A549 (cell line): Measurements from ENCODE around the gene AFAP1L2. TPM values are rescaled to one million over a fixed set of nuclear protein-coding genes. Genes with fewer than 3 reads are reported as not detected.

Source experiments
- ATAC-seq, 2 experiments: fragments of 200-7000 bp in 1 of 2; fragments of >200 bp in 1 of 2; cut with Nextera tagmentation in 1 of 2; cut with Tn5 transposase in 1 of 2; 3 replicates each; pipeline versions ENCODE4 v1.8.0 to v1.9.1; 2018 to 2020; ENCODE audit warnings: mild to moderate bottlenecking in 1 of 2, moderate library complexity in 1 of 2
- CTCF ChIA-PET: fragments of 300-600 bp; sonication (Branson Sonifier 250); formaldehyde crosslinking; extraction: SDS; loops from one replicate; lab custom pipeline; 2021; ENCODE audit warnings: antibody characterized with exemption, inconsistent platforms; lab: Yijun Ruan, JAX
- POLR2A ChIA-PET: fragments of 350-600 bp; formaldehyde crosslinking; extraction: SDS; loops from one replicate; lab custom pipeline; 2021; ENCODE audit warnings: antibody characterized with exemption, inconsistent platforms; lab: Yijun Ruan, JAX
- DNase-seq, 2 experiments: peaks; one replicate each; pipeline versions ENCODE4 v3.0.0 to v3.0.0-alpha.2; 2011 to 2016; ENCODE audit warnings: low read depth in 1 of 2, low spot score in 1 of 2
- FAIRE-seq: peaks from 2 replicates; lab custom pipeline; 2011; peaks lifted over from hg19 to GRCh38; lab: Jason Lieb, UNC
- H3K27ac ChIP-seq, 2 experiments: fragments of >200 bp; sonication (Bioruptor Twin); formaldehyde crosslinking; 3 replicates each; pipeline ENCODE4 v1.5.1; 2016 to 2017
- H3K4me1 ChIP-seq: fragments of >200 bp; sonication (Bioruptor Twin); formaldehyde crosslinking; 3 replicates; pipeline ENCODE4 v1.6.1; 2016
- H3K4me2 ChIP-seq: fragments of >200 bp; sonication (Bioruptor Twin); formaldehyde crosslinking; 3 replicates; pipeline ENCODE4 v1.6.1; 2016
- H3K4me3 ChIP-seq: fragments of >200 bp; sonication (Bioruptor Twin); formaldehyde crosslinking; 3 replicates; pipeline ENCODE4 v1.5.1; 2016
- H3K9me3 ChIP-seq: fragments of >200 bp; sonication (Bioruptor Twin); formaldehyde crosslinking; 3 replicates; pipeline ENCODE4 v1.6.1; 2016
- BHLHE40 ChIP-seq: IDR thresholded peaks from 2 replicates; pipeline ENCODE4 v1.6.1; 2012; ENCODE audit warnings: low read depth, low read length, inconsistent platforms
- CBX2 ChIP-seq: fragments of 200-600 bp; sonication (generic); IDR thresholded peaks from 2 replicates; pipeline ENCODE4 v1.6.1; 2016; ENCODE audit warnings: low read depth, mild to moderate bottlenecking, borderline replicate concordance
- CBX8 ChIP-seq: fragments of 200-600 bp; sonication (generic); IDR thresholded peaks from 2 replicates; pipeline ENCODE4 v1.6.1; 2016
- CEBPB ChIP-seq, 2 experiments: fragments of >200 bp in 1 of 2; sonication (Bioruptor Twin) in 1 of 2; formaldehyde crosslinking in 1 of 2; IDR thresholded peaks; 2 replicates each; pipeline ENCODE4 v1.6.1; 2012 to 2016
- CHD2 ChIP-seq: fragments of 150-350 bp; IDR thresholded peaks from 2 replicates; pipeline ENCODE4 v1.6.1; 2014; ENCODE audit warnings: low read length; ENCODE audit not compliant: partially characterized antibody
- CHD4 ChIP-seq: fragments of 200-600 bp; sonication (generic); IDR thresholded peaks from 2 replicates; pipeline ENCODE4 v1.6.1; 2016; ENCODE audit warnings: antibody characterized with exemption, mild to moderate bottlenecking, borderline replicate concordance
- E2F6 ChIP-seq: IDR thresholded peaks from 2 replicates; pipeline ENCODE4 v1.6.1; 2012; ENCODE audit warnings: low read depth, borderline replicate concordance
- EHF ChIP-seq: fragments of 250-450 bp; sonication (Bioruptor Pico); IDR thresholded peaks from 2 replicates; pipeline ENCODE4 v1.5.0; 2020; ENCODE audit warnings: mild to moderate bottlenecking
- EHMT2 ChIP-seq: fragments of 200-600 bp; sonication (generic); IDR thresholded peaks from 2 replicates; pipeline ENCODE4 v1.6.1; 2016; ENCODE audit warnings: antibody characterized with exemption, low read depth, mild to moderate bottlenecking, moderate library complexity
- EP300 ChIP-seq, 2 experiments: fragments of >200 bp; sonication (Bioruptor Twin); formaldehyde crosslinking; IDR thresholded peaks; 2 replicates in 1 of 2; 3 replicates in 1 of 2; pipeline ENCODE4 v1.6.1; 2016 to 2017
- FOSL2 ChIP-seq, 2 experiments: fragments of 450-650 bp in 1 of 2; fragments of >200 bp in 1 of 2; sonication (Bioruptor Twin) in 1 of 2; formaldehyde crosslinking; IDR thresholded peaks; 2 replicates each; pipeline versions ENCODE4 v1.5.0 to v1.6.1; 2016 to 2020; ENCODE audit warnings: mild to moderate bottlenecking in 1 of 2, moderate library complexity in 1 of 2
- GATA3 ChIP-seq: IDR thresholded peaks from 2 replicates; pipeline ENCODE4 v1.6.1; 2012; ENCODE audit warnings: borderline replicate concordance
- HEYL ChIP-seq: fragments of 250-450 bp; sonication (Bioruptor Pico); IDR thresholded peaks from 2 replicates; pipeline ENCODE4 v1.8.0; 2021; ENCODE audit warnings: mild to moderate bottlenecking, moderate library complexity
- HOXB13 ChIP-seq: fragments of 250-450 bp; sonication (Bioruptor Pico); IDR thresholded peaks from 2 replicates; pipeline ENCODE4 v1.5.0; 2020; ENCODE audit warnings: low read depth, mild to moderate bottlenecking, moderate library complexity
- JUN ChIP-seq, 2 experiments: fragments of >200 bp; sonication (Bioruptor Twin); formaldehyde crosslinking; IDR thresholded peaks; 2 replicates in 1 of 2; 3 replicates in 1 of 2; pipeline ENCODE4 v1.6.1; 2016 to 2017
- JUNB ChIP-seq: fragments of >200 bp; sonication (Bioruptor Twin); formaldehyde crosslinking; IDR thresholded peaks from 2 replicates; pipeline ENCODE4 v1.6.1; 2016
- KDM1A ChIP-seq: fragments of 200-600 bp; sonication (generic); IDR thresholded peaks from 2 replicates; pipeline ENCODE4 v1.6.1; 2016; ENCODE audit warnings: low read depth, mild to moderate bottlenecking
- KDM5A ChIP-seq: fragments of 200-600 bp; sonication (generic); IDR thresholded peaks from 2 replicates; pipeline ENCODE4 v1.6.1; 2016; ENCODE audit warnings: antibody characterized with exemption, mild to moderate bottlenecking
- MAFK ChIP-seq: fragments of 450-650 bp; IDR thresholded peaks from 2 replicates; pipeline ENCODE4 v1.6.1; 2014; ENCODE audit not compliant: partially characterized antibody
- MAZ ChIP-seq: fragments of 150-350 bp; IDR thresholded peaks from 2 replicates; pipeline ENCODE4 v1.6.1; 2014; ENCODE audit warnings: antibody characterized with exemption, low read depth, low read length, borderline replicate concordance
- NFE2L2 ChIP-seq: fragments of 150-350 bp; conservative IDR thresholded peaks from 2 replicates; pipeline ENCODE4 v1.6.1; 2014; ENCODE audit warnings: low read length
- NR3C1 ChIP-seq: fragments of >200 bp; sonication (Bioruptor Twin); formaldehyde crosslinking; IDR thresholded peaks from 3 replicates; pipeline ENCODE4 v1.6.1; 2017
- RCOR1 ChIP-seq: fragments of 150-350 bp; IDR thresholded peaks from 2 replicates; pipeline ENCODE4 v1.6.1; 2014; ENCODE audit warnings: antibody characterized with exemption, low read length, low read depth
- SMC3 ChIP-seq: fragments of >200 bp; sonication (Bioruptor Twin); formaldehyde crosslinking; IDR thresholded peaks from 3 replicates; pipeline ENCODE4 v1.6.1; 2018; ENCODE audit warnings: inconsistent platforms
- SREBF2 ChIP-seq: fragments of 450-650 bp; IDR thresholded peaks from 2 replicates; pipeline ENCODE4 v1.6.1; 2014; ENCODE audit warnings: mild to moderate bottlenecking, moderate library complexity
- TFCP2L1 ChIP-seq: fragments of 250-450 bp; sonication (Bioruptor Pico); IDR thresholded peaks from 2 replicates; pipeline ENCODE4 v1.5.0; 2021; ENCODE audit warnings: mild to moderate bottlenecking
- USF2 ChIP-seq: fragments of 450-650 bp; IDR thresholded peaks from 2 replicates; pipeline ENCODE4 v1.6.1; 2014; ENCODE audit warnings: antibody characterized with exemption
- ZC3H11A ChIP-seq: fragments of 450-650 bp; IDR thresholded peaks from 2 replicates; pipeline ENCODE4 v1.6.1; 2014; ENCODE audit warnings: antibody characterized with exemption, mild to moderate bottlenecking
- ZFP36 ChIP-seq: fragments of 450-650 bp; IDR thresholded peaks from 2 replicates; pipeline ENCODE4 v1.6.1; 2014; ENCODE audit warnings: borderline replicate concordance; ENCODE audit not compliant: partially characterized antibody
- WGBS: methylation state at CpG from one replicate; pipeline ENCODE4 v1.1.6; 2017; ENCODE audit errors: missing lambda C conversion rate; 5-methylcytosine and 5-hydroxymethylcytosine counted together
- polyA plus RNA-seq, 4 experiments: library from polyadenylated mRNA; depleted of rRNA in 3 of 4; stranded (reverse); fragments of >200 nt; fragmentation: RNase III in 1 of 4; extraction: RNeasy Plus Mini Kit Qiagen cat#74134 plus additional on column Dnase treatment in 1 of 4; gene quantifications; 2 replicates in 3 of 4; 3 replicates in 1 of 4; pipeline ENCODE4 v1.2.3, GENCODE V29; 2011 to 2017
- TF ChIP-seq, protein P1 (sequence below): fragments of 250-450 bp; sonication (Bioruptor Pico); IDR thresholded peaks from 2 replicates; pipeline ENCODE4 v1.5.0; 2020; ENCODE audit warnings: low read depth, mild to moderate bottlenecking, moderate library complexity
- TF ChIP-seq, protein P2 (sequence below): fragments of >200 bp; sonication (Bioruptor Twin); formaldehyde crosslinking; IDR thresholded peaks from 3 replicates; pipeline ENCODE4 v1.6.1; 2016

Gene AFAP1L2
- polyA plus RNA-seq, 2 of the 4 experiments (the other 2 are of a cell fraction) = 19.6 to 27.3 TPM

DNA sequence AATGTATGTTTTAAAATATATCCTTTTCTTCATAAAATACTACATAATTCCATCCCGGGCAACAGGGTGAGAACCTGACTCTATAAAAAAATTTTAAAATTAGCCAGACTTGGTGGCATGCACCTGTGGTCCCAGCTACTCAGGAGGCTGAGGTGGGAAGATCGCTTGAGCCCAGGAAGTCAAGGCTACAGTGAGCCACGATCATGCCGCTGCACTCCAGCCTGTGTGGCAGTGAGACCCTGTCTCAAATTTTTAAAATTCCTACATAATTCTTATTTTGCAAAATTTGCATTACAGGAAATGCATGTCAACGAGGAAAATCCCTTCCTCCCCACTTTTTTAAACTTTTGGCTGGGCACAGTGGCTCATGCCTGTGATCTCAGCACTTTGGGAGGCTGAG lies 31.3 kb downstream of the AFAP1L2 start:
- no peak for TF ChIP-seq NR3C1
- no peak for TF ChIP-seq CEBPB (IDR thresholded peaks at IDR 0.05)
- no peak for TF ChIP-seq EHF (CRISPR knock-in tag)
- no peak for TF ChIP-seq CHD4
- TF ChIP-seq SMC3 = no peak
- no peak for TF ChIP-seq RCOR1
- TF ChIP-seq EP300 (IDR thresholded peaks at IDR 0.05) = no peak
- TF ChIP-seq USF2 = no peak
- no peak for TF ChIP-seq JUN (IDR thresholded peaks at IDR 0.05)
- TF ChIP-seq, protein P1, sequence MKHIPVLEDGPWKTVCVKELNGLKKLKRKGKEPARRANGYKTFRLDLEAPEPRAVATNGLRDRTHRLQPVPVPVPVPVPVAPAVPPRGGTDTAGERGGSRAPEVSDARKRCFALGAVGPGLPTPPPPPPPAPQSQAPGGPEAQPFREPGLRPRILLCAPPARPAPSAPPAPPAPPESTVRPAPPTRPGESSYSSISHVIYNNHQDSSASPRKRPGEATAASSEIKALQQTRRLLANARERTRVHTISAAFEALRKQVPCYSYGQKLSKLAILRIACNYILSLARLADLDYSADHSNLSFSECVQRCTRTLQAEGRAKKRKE = no peak
- no peak for TF ChIP-seq JUNB
- no peak for FAIRE-seq

GRCh38 chr10:114372179-114372578 lies 32.1 kb downstream of the AFAP1L2 start:
- peak in 1 of 2 experiments; percentile 49 for DNase-seq
- Histone ChIP-seq H3K4me1 (peaks cover 76% of the 10 kb centered on the region), H3K4me3 (no peak overlapping the region), H3K27ac (peak overlapping the region; percentile 39 to 65; a peak in 4 of 6 replicates), H3K9me3 (no peaks in the 10 kb centered on the region), H3K4me2 (peak overlapping the region; percentile 46)
- ChIA-PET POLR2A (interaction anchor here (1.0 kb wide), 1 partner anchor 68 kb away, joined by 3 read pairs; no protein-coding TSS in a partner anchor), CTCF (interaction anchor here (2.4 to 6.4 kb wide), 3 partner anchors 15 to 69 kb away, joined by 5 to 31 read pairs (median 11); no protein-coding TSS in a partner anchor)
- FAIRE-seq = no peak
- TF ChIP-seq E2F6 (no peak), NFE2L2 (no peak), ZC3H11A (no peak), GATA3 (peak; percentile 75; the same call in 1 of the 2 replicates), CBX8 (no peak), FOSL2 (IDR thresholded peaks at IDR 0.05) (no peak), FOSL2 (CRISPR knock-in tag; IDR thresholded peaks at IDR 0.05) (no peak), KDM1A (no peak), HOXB13 (CRISPR knock-in tag) (no peak), EP300 (IDR thresholded peaks at IDR 0.05) (0 out of 5 replicates have a peak, but pooled peaks of 1 of the 2 experiments have one; percentile 19)
- TF ChIP-seq, protein P2, sequence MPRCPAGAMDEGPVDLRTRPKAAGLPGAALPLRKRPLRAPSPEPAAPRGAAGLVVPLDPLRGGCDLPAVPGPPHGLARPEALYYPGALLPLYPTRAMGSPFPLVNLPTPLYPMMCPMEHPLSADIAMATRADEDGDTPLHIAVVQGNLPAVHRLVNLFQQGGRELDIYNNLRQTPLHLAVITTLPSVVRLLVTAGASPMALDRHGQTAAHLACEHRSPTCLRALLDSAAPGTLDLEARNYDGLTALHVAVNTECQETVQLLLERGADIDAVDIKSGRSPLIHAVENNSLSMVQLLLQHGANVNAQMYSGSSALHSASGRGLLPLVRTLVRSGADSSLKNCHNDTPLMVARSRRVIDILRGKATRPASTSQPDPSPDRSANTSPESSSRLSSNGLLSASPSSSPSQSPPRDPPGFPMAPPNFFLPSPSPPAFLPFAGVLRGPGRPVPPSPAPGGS = no peak
- 31% methylated on average over 3 of the region's 3 CpGs for WGBS
- ATAC-seq = peak in 1 of 2 experiments; percentile 47; a peak in 3 of 6 replicates

More for the DNA sequence above, 31.3 kb downstream of the AFAP1L2 start:
- CTCF ChIA-PET = interaction anchor here (1.0 to 6.4 kb wide), 5 partner anchors 14 to 69 kb away, joined by 3 to 31 read pairs (median 5); no protein-coding TSS in a partner anchor
- Histone ChIP-seq H3K9me3 (no peaks in the 10 kb centered on the region), H3K27ac (no peak overlapping the region), H3K4me2 (no peak overlapping the region), H3K4me1 (peaks cover 69% of the 10 kb centered on the region), H3K4me3 (no peak overlapping the region)
- WGBS = 83% methylated on average over 5 of the region's 5 CpGs
- ATAC-seq (no peak), DNase-seq (no peak)
- POLR2A ChIA-PET = interaction anchor here (1.0 kb wide), 1 partner anchor 69 kb away, joined by 3 read pairs; no protein-coding TSS in a partner anchor

DNA sequence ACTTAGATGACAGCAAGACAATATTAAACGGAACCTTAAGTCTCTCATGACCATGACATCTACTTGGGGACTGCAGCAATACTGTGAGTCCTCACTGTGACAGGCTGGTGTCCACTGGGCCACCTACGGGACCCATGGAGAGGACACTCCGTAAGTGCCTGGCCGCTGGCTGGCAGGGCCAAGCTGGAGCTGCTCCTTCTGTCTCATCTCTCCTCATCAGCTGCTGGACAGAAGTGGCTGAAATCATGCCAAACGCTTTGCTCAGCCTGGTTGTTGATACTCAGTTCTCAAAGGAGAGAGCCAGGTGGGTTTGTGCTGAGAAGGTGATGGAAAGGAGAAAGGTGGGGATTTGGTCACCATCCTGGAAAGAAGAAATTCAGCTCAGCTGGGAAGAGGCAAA lies 33.3 kb downstream of the AFAP1L2 start:
- H3K9me3 ChIP-seq = no peaks in the 10 kb centered on the region
- POLR2A ChIA-PET = no interaction called here
- CTCF ChIA-PET = interaction anchor here (1.2 to 2.4 kb wide), 3 partner anchors 18 to 67 kb away, joined by 3 to 6 read pairs (median 5); partner anchors contain the start of gene AFAP1L2
- FAIRE-seq = no peak
- WGBS = 93% methylated on average over 5 of the region's 5 CpGs
- no peak overlapping the region for H3K4me2 ChIP-seq
- H3K4me3 ChIP-seq = no peak overlapping the region
- peak overlapping the region in 1 of 2 experiments; percentile 50; a peak in 2 of 6 replicates for H3K27ac ChIP-seq
- DNase-seq = no peak
- peaks cover 77% of the 10 kb centered on the region for H3K4me1 ChIP-seq
- no peak for ATAC-seq
- TF ChIP-seq EHF (CRISPR knock-in tag) = no peak
- TF ChIP-seq CHD2 = no peak
- no peak for TF ChIP-seq EHMT2
- no peak for TF ChIP-seq MAFK
- TF ChIP-seq MAZ = no peak
- no peak for TF ChIP-seq SREBF2
- no peak for TF ChIP-seq NR3C1
- no peak for TF ChIP-seq KDM5A
- TF ChIP-seq, protein P1 = no peak
- TF ChIP-seq BHLHE40 = no peak
- no peak for TF ChIP-seq TFCP2L1 (CRISPR knock-in tag)
- TF ChIP-seq CEBPB (IDR thresholded peaks at IDR 0.05) = no peak
- TF ChIP-seq HEYL (CRISPR knock-in tag) = no peak
- no peak for TF ChIP-seq JUNB
- TF ChIP-seq ZFP36 = no peak
- TF ChIP-seq KDM1A = no peak
- TF ChIP-seq CBX2 = no peak
